Stimulated activated naive CD8-positive, alpha-beta T cell treated with anti-CD3 and anti-CD28 coated beads, Interleukin-15, Interleukin-2, amounts not matched to agents 100 ng/mL and 50 ng/mL, for 24 hours (primary cell): ENCODE results near the gene CSTB.

Experiments used
- H3K27ac Mint-ChIP-seq: one replicate; pipeline ENCODE4 v1.8.0; 2021; ENCODE audit warnings: mild to moderate bottlenecking, mixed read lengths
- H3K27me3 Mint-ChIP-seq: one replicate; pipeline ENCODE4 v1.8.0; 2021; ENCODE audit warnings: mixed read lengths
- H3K36me3 Mint-ChIP-seq: one replicate; pipeline ENCODE4 v1.8.0; 2021; ENCODE audit warnings: low read depth, mixed read lengths
- H3K4me1 Mint-ChIP-seq: one replicate; pipeline ENCODE4 v1.8.0; 2021; ENCODE audit warnings: low read depth, mixed read lengths
- H3K4me3 Mint-ChIP-seq: one replicate; pipeline ENCODE4 v1.8.0; 2021; ENCODE audit warnings: mild to moderate bottlenecking, mixed read lengths
- H3K9me3 Mint-ChIP-seq: one replicate; pipeline ENCODE4 v1.8.0; 2021; ENCODE audit warnings: mixed read lengths

CSTB gene

GRCh38 chr21:43731476-43731875 lies 44.6 kb downstream of the CSTB start:
- no peaks in the 10 kb centered on the region for H3K27me3 Mint-ChIP-seq
- H3K27ac Mint-ChIP-seq = no peak overlapping the region
- H3K36me3 Mint-ChIP-seq = peaks cover 17% of the 10 kb centered on the region
- no peak overlapping the region for H3K4me3 Mint-ChIP-seq
- H3K9me3 Mint-ChIP-seq = no peaks in the 10 kb centered on the region
- peaks cover 59% of the 10 kb centered on the region for H3K4me1 Mint-ChIP-seq

- Mint-ChIP-seq H3K27ac (peak overlapping the region; percentile 94), H3K4me1 (peaks cover 60% of the 10 kb centered on the region), H3K9me3 (no peaks in the 10 kb centered on the region), H3K4me3 (peak overlapping the region; percentile 85), H3K36me3 (peaks cover 4% of the 10 kb centered on the region), H3K27me3 (no peaks in the 10 kb centered on the region)
Observed at GRCh38 chr21:43728467-43729390, 47.4 kb downstream of the CSTB start.

- peak overlapping the region; percentile 85 for H3K4me3 Mint-ChIP-seq
- H3K27me3 Mint-ChIP-seq = no peaks in the 10 kb centered on the region
- H3K27ac Mint-ChIP-seq = peak overlapping the region; percentile 94
- H3K4me1 Mint-ChIP-seq = peaks cover 54% of the 10 kb centered on the region
- H3K9me3 Mint-ChIP-seq = no peaks in the 10 kb centered on the region
- H3K36me3 Mint-ChIP-seq = no peaks in the 10 kb centered on the region
Observed at GRCh38 chr21:43728154-43728466, 48.0 kb downstream of the CSTB start.

- Mint-ChIP-seq H3K36me3 (no peaks in the 10 kb centered on the region), H3K9me3 (no peaks in the 10 kb centered on the region), H3K27me3 (no peaks in the 10 kb centered on the region), H3K27ac (peak overlapping the region; percentile 94), H3K4me1 (peaks cover 56% of the 10 kb centered on the region), H3K4me3 (peak overlapping the region; percentile 85)
Observed at GRCh38 chr21:43727519-43728153, 48.5 kb downstream of the CSTB start.

GRCh38 chr21:43726686-43727518 lies 49.2 kb downstream of the CSTB start:
- Mint-ChIP-seq H3K36me3 (no peaks in the 10 kb centered on the region), H3K27ac (no peak overlapping the region), H3K4me3 (peak overlapping the region; percentile 27), H3K27me3 (no peaks in the 10 kb centered on the region), H3K9me3 (no peaks in the 10 kb centered on the region), H3K4me1 (peaks cover 59% of the 10 kb centered on the region)
